GM12873 (cell line): ENCODE measurements around the gene MYOF.

Experiments
- CTCF ChIP-seq: IDR thresholded peaks from 2 replicates; pipeline ENCODE4 v1.5.1; 2012; ENCODE audit warnings: low read depth, mild to moderate bottlenecking, moderate library complexity, low read length, control low read depth; ENCODE audit not compliant: insufficient read depth; ENCODE audit errors: missing control alignments

Gene MYOF

GRCh38 chr10:93440591-93441091, 41.5 kb downstream of the MYOF start:
- TF ChIP-seq CTCF: no peak

GRCh38 chr10:93438613-93439253, 43.4 kb downstream of the MYOF start:
- no peak for TF ChIP-seq CTCF

- no peak for TF ChIP-seq CTCF
Measured at GRCh38 chr10:93437946-93438612, 44.1 kb downstream of the MYOF start.

DNA sequence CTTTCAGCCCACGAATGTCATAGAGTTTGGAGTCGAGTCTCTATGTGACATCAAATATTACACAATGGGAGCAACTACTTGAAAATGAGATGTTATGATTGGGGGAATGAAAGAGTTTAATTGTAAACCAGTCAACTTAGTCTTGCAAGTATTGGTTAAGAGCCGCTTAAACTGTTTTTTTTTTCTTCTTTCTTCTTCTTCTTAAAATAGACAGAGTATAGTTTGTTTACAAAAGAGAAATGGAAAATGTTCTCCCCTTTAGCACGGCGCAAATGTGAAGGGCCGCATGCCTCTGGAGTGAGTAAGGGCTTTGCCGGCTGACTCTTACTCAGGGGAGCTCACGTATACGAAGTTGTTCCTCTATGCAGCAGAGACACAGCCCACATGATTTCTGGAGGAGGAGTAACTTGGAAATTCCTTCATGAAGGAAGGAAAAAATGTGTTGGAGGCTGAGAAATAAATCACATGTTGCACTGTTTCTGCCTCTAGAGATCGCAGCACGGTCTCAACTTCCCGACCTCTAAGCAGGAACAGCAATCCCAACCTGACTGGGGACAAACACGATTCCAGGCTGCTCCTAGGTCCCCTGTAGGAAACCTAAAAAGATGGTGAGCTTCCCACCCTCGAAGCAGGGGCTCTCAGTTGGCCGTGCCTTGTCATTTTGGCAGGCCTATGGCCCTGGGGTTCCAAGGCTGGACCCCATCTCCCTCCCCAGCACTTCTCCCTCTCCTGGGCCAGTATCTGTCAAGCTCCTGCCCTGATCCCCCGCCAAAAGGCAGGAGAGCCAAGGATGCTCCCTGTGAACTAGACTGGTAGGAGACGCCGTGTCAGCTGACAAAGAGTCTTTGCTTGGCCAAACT, 44.8 kb downstream of the MYOF start:
- no peak for TF ChIP-seq CTCF

DNA sequence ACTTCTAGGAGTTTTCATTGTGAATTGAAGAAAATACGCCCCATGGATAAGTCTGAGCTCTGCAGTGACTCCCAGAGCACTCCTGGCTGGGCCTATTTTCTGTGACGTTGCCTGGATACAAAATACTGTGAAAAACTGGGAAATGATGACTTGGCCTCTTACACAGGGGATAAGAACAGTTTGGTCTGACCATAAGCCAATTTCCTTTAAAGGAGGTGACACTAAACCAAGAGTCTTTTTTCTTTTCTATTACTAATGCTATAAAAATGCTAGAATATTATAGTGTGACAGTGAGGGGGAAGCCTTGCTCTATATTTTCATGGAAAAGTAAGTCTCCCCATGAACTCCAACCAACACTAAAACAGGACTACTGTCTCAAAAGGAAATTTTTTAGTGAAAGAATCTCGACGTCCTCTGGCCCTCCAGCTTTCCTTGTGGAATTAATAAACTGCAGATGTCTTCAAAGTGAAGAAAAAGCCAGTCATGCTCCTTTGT, 45.5 kb downstream of the MYOF start:
- no peak for TF ChIP-seq CTCF

DNA sequence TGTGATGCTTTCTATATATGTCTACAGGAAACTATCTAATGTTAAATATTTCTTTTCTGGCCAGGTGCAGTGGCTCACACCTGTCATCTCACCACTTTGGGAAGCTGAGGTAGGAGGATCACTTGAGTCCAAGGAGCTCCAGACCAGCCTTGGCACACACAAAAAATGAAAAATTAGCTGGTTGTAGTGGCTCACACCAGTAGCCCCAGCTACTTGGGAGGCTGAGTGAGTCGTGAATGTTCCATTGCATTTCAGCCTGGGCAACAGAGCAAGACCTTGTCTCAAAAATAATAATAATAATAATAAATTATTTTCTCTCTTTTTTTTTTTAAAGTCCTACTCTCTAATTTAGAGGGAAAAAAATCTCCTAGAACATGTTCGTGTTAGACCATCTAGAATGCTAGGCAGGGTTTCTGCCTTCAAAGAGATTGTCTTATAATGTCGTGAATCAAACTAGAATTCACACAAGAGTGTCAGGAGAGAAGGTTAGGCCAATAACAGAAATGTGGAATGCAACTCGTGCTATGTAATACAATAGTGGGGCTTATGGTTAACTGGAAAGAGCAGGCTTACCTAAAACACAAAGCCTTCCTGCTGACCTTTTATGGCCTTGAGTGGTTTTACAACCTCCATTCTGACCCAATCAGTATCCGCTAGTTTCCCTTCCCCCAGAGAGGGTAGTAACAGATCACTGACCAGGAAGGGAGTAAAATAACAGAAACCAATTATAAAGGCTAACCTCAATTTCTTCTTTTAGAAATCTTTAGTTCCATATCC, 46.3 kb downstream of the MYOF start:
- no peak for TF ChIP-seq CTCF
